ENCODE results near the gene CRB1. TPM values are rescaled to one million over a fixed set of nuclear protein-coding genes. Genes with fewer than 3 reads are reported as not detected.
"Not testable (repeated sequence)": the region's sequence is repeated elsewhere in the genome, so short reads cannot be mapped to it uniquely, and the experiment has no call there.

The CRB1 gene
- total and polyA plus RNA-seq, 2 donors, result 0.22 to 0.58 TPM

DNA sequence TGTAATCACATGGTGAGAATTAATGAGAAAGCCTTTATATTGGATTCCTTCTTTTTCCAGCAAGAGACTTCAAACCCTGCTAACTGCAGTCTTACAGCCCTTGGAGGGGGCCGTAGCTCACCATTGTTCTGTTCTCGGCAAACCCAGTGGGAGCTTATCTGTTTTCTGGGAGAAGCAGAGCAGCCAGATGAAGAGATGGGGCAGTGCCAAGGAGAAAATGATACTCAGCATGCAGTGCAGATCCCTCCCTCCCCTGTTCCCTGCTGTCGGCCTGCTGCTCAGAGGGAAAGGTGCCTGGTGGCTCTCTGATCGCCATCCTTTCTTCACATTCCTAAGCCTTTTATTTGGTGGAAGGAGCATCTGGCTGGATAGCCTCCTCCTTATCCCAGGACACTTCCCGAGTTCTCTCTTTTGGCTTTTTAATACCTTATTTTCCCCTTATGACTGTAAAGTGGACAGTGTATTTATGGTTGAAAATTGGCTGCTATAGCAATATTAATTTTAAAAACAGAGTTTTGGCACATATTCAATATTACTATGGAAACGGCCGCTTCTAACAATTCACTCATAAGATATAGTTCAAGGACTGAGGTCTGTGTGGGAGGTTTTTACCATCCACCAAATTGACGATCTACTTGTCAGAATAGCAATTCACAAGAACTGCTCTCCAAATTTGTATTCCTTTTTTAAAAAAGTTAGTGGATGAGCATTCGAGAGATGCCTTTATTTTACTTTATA, 203.4 kb downstream of the CRB1 start:
- WGBS, result 39% methylated on average over 9 of the region's 9 CpGs
- no peak for DNase-seq (ENCODE audit: extremely low spot score)

GRCh38 chr1:197472141-197472540, 204.1 kb downstream of the CRB1 start:
- no peaks in the 10 kb centered on the region for H3K36me3 ChIP-seq (ENCODE audit: insufficient read depth)
- no peak overlapping the region for H3K4me3 ChIP-seq (ENCODE audit: low read depth, low read length)
- WGBS, result 86% methylated on average over 3 of the region's 3 CpGs
- no peak overlapping the region for H3K27ac ChIP-seq (ENCODE audit: low read depth)
- no peak for DNase-seq (ENCODE audit: extremely low spot score)
- H3K4me1 ChIP-seq (ENCODE audit: insufficient read depth), result no peaks in the 10 kb centered on the region

More for the DNA sequence above, 203.4 kb downstream of the CRB1 start:
- Histone ChIP-seq H3K4me1 (ENCODE audit: insufficient read depth) (no peaks in the 10 kb centered on the region), H3K36me3 (ENCODE audit: insufficient read depth) (no peaks in the 10 kb centered on the region), H3K4me3 (ENCODE audit: low read depth, low read length) (no peak overlapping the region), H3K27ac (ENCODE audit: low read depth) (no peak overlapping the region)

DNA sequence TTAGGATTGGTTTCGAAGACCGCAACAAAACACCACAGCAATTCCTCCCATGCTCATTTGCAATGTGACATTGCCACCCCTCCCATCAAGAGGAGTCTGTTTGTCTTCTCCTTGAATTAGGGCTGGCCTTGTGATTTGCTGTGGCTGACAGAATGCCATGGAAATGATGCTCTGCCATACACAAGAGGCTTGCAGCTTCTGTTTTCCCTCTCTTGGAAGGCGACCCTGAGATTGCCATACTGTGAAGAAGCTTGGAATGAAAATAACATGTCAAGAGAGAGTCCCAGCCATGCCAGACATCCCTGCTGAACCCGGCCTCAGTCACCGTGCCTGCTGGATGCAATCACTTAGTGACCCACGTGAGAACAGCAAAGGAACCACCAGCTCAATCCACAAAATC, 212.4 kb downstream of the CRB1 start:
- WGBS, result 76% methylated on average over 6 of the region's 6 CpGs
- H3K4me3 ChIP-seq (ENCODE audit: low read depth, low read length), result no peak overlapping the region
- H3K27ac ChIP-seq (ENCODE audit: low read depth), result no peak overlapping the region
- no peaks in the 10 kb centered on the region for H3K36me3 ChIP-seq (ENCODE audit: insufficient read depth)
- DNase-seq (ENCODE audit: extremely low spot score), result no peak
- no peaks in the 10 kb centered on the region for H3K4me1 ChIP-seq (ENCODE audit: insufficient read depth)

- no peak overlapping the region for H3K4me3 ChIP-seq (ENCODE audit: low read depth, low read length)
- no peak for DNase-seq (ENCODE audit: extremely low spot score)
- WGBS, result 37% methylated on average over 4 of the region's 4 CpGs
- no peak overlapping the region for H3K27ac ChIP-seq (ENCODE audit: low read depth)
- H3K36me3 ChIP-seq (ENCODE audit: insufficient read depth), result no peaks in the 10 kb centered on the region
- H3K4me1 ChIP-seq (ENCODE audit: insufficient read depth), result no peaks in the 10 kb centered on the region
Measured at GRCh38 chr1:197481101-197481500, 213.0 kb downstream of the CRB1 start.

DNA sequence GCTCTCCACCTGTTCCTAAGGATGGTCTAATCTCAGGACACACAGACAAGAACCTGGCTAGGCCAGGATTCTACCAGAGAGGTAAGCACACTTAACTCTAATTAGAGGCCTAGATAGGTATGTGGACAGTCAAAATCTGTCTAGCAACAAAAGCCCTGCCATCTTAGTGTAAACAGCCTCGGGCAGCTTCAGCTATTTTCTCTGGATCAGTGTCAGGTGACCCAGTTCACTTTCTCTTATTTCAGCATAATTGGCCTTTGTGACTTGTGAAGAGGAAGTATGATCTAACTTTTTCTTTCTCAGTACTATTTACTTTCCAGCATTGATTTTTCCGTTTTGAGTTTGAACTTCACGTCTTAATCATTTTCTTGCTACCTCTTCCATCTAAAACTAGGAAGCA, 217.7 kb downstream of the CRB1 start:
- no peak for DNase-seq (ENCODE audit: extremely low spot score)
- no peak overlapping the region for H3K4me3 ChIP-seq (ENCODE audit: low read depth, low read length)
- no peaks in the 10 kb centered on the region for H3K36me3 ChIP-seq (ENCODE audit: insufficient read depth)
- WGBS, result 60% methylated on average over 3 of the region's 3 CpGs
- H3K4me1 ChIP-seq (ENCODE audit: insufficient read depth), result no peaks in the 10 kb centered on the region
- no peak overlapping the region for H3K27ac ChIP-seq (ENCODE audit: low read depth)

- Histone ChIP-seq H3K27ac (ENCODE audit: low read depth) (no peak overlapping the region), H3K4me3 (ENCODE audit: low read depth, low read length) (no peak overlapping the region), H3K36me3 (ENCODE audit: insufficient read depth) (no peaks in the 10 kb centered on the region), H3K4me1 (ENCODE audit: insufficient read depth) (no peaks in the 10 kb centered on the region)
- 74% methylated on average over 2 of the region's 2 CpGs for WGBS
- DNase-seq (ENCODE audit: extremely low spot score), result no peak
Measured at GRCh38 chr1:197486946-197487345, 218.9 kb downstream of the CRB1 start.

DNA sequence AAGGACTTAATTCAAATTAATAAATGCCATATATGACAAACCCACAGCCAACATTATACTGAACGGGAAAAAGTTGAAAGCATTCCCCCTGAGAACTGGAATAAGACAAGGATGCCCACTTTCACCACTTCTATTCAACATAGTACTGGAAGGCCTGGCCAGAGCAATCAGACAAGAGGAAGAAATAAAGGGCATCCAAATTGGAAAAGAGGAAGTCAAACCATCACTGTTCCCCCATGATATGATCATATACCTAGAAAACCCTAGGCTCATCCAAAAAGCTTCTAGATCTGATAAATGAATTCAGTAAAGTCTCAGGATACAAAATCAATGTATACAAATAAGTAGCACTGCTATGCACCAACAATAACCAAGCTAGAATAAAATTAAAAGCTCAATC, 223.5 kb downstream of the CRB1 start:
- not testable (repeated sequence) for H3K4me1 ChIP-seq (ENCODE audit: insufficient read depth); H3K27ac ChIP-seq (ENCODE audit: low read depth); DNase-seq (ENCODE audit: extremely low spot score); H3K4me3 ChIP-seq (ENCODE audit: low read depth, low read length); H3K36me3 ChIP-seq (ENCODE audit: insufficient read depth)
- 86% methylated on average over 1 of the region's 1 CpG for WGBS

DNA sequence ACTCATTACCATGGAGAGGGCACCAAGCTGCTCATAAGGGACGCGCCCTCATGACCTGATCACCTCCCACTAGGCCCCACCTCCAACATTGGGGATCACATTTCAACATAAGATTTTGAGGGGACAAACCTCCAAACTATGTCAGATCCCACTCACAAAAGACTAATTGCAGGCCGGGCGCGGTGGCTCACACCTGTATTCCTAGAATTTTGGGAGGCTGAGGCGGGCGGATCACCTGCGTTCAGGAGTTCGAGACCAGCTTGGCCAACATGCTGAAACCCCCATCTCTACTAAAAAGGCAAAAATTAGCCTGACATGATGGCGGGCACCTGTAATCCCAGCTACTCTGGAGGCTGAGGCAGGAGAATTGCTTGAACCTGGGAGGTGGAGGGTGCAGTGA, 228.7 kb downstream of the CRB1 start:
- no peaks in the 10 kb centered on the region for H3K4me1 ChIP-seq (ENCODE audit: insufficient read depth)
- no peaks in the 10 kb centered on the region for H3K36me3 ChIP-seq (ENCODE audit: insufficient read depth)
- DNase-seq (ENCODE audit: extremely low spot score), result no peak
- H3K27ac ChIP-seq (ENCODE audit: low read depth), result no peak overlapping the region
- no peak overlapping the region for H3K4me3 ChIP-seq (ENCODE audit: low read depth, low read length)
- 87% methylated on average over 10 of the region's 10 CpGs for WGBS

DNA sequence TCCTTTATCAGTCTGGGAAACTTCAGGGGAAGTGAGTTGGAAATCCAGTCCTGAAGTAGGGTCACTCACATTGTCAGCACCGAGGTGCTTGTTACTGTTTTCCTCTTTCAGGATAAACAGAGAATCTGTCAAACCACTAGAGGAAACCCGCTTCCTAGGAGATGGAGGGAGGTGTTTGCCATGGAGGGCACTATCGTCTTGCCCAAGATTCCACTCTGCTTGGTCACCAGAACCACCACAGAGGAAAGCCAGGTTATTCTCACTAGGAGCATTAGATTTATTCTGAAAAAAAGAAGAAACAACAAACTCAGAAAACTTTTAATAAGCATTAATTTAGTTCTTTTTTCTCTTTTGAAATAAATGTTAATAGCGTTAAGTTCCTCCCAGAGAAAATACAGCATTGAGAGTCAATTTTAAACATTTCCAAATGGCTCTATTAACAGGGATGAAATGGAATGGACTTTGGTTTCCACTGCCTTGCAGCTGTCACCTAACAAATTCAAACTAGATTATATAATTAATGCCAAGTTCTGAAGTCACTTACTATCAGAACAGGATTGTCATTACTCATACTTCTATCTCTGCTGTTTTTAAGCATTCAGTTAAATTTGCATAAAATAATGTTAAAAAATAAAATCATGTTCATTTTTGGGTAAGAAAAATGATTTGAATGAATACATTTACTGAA, 242.8 kb downstream of the CRB1 start:
- no peak overlapping the region for H3K4me3 ChIP-seq (ENCODE audit: low read depth, low read length)
- WGBS, result 87% methylated on average over 4 of the region's 4 CpGs
- no peak for DNase-seq (ENCODE audit: extremely low spot score)
- no peaks in the 10 kb centered on the region for H3K4me1 ChIP-seq (ENCODE audit: insufficient read depth)
- no peak overlapping the region for H3K27ac ChIP-seq (ENCODE audit: low read depth)
- peaks cover 4% of the 10 kb centered on the region for H3K36me3 ChIP-seq (ENCODE audit: insufficient read depth)

DNA sequence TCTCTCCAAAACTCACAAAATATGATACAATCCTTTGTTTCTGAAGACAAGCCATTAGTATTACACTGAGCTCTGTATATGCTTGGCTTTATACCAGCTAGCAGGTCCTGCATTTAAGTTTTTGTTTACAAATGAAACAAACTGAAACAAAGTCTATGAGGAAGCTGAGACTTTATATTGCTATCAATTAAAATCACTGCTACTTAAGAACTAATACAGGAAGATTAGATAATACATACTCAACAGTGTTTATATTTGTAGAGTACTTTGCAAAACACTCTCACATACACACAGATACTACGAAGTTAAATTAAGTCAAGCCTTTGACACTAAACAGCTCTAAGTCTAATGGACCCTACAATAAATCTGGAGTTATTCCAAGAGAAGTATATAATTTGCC, 247.4 kb downstream of the CRB1 start:
- no peak overlapping the region for H3K27ac ChIP-seq (ENCODE audit: low read depth)
- no peak for DNase-seq (ENCODE audit: extremely low spot score)
- WGBS, result 69% methylated on average over 1 of the region's 1 CpG
- no peaks in the 10 kb centered on the region for H3K4me1 ChIP-seq (ENCODE audit: insufficient read depth)
- H3K4me3 ChIP-seq (ENCODE audit: low read depth, low read length), result no peak overlapping the region
- H3K36me3 ChIP-seq (ENCODE audit: insufficient read depth), result peaks cover 3% of the 10 kb centered on the region

GRCh38 chr1:197519741-197520334, 251.8 kb downstream of the CRB1 start:
- no peak for DNase-seq (ENCODE audit: extremely low spot score)
- Histone ChIP-seq H3K27ac (ENCODE audit: low read depth) (no peak overlapping the region), H3K4me1 (ENCODE audit: insufficient read depth) (no peaks in the 10 kb centered on the region), H3K4me3 (ENCODE audit: low read depth, low read length) (no peak overlapping the region), H3K36me3 (ENCODE audit: insufficient read depth) (no peaks in the 10 kb centered on the region)
- WGBS, result 98% methylated on average over 1 of the region's 1 CpG

DNA sequence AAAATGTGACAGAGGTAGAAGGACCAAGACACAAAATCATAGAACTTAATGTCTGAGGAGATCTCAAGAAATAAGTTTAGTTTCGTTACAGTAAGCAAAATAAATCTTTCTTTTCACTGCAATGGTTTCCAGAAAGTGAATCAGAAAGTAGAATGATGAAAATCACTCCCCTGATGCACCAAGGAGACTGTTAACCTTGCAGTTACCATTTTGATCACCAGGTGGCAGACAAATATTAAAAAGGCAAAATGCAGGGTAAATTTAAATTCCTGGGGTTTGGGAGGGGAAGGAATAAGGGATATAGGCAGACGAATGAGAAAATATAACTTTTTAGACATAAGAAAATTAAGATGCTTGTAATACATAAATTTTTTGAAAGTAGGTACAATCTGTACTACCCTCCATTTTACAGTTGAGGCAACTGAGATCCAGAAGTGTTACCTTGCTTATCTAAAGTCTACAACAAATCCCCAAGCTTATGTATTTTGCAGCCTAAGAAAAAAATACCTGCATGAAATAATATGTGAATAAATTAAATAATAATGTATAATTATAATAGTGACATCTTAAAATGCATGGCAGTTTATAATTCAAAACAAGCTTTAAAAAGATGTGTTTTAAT, 253.2 kb downstream of the CRB1 start:
- H3K4me3 ChIP-seq (ENCODE audit: low read depth, low read length), result no peak overlapping the region
- no peaks in the 10 kb centered on the region for H3K4me1 ChIP-seq (ENCODE audit: insufficient read depth)
- no peaks in the 10 kb centered on the region for H3K36me3 ChIP-seq (ENCODE audit: insufficient read depth)
- 46% methylated on average over 2 of the region's 2 CpGs for WGBS
- no peak overlapping the region for H3K27ac ChIP-seq (ENCODE audit: low read depth)
- DNase-seq (ENCODE audit: extremely low spot score), result no peak

DNA sequence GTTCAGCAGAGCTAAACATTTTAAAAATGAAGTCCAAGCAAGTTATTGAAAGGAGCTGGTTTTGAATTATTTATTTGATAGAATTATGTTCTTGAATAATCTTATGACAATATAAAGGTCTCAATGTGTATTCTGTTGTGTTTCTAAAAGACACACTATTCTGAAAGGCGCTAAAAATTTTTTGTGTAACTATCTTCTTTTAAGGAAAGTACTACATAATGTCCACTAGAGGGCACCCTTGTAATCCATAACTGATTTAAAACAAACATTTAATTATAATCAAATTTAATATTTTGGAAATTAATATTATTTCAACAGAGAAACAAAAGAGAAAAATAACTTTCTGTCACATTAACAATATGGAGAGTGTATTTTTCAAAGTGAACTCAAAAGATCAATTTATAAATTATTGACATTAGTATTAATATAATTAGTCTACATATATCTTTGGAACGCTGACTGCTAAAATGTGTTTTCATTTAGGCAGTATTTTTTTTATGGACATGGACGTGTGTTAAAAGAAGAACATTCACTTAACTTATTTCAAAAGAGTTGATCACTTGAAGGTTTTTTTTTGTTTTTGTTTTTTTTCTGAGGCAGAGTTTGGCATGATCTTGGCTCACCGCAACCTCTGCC, 258.8 kb downstream of the CRB1 start:
- no peak for DNase-seq (ENCODE audit: extremely low spot score)
- WGBS, result 63% methylated on average over 4 of the region's 4 CpGs
- Histone ChIP-seq H3K4me3 (ENCODE audit: low read depth, low read length) (no peak overlapping the region), H3K4me1 (ENCODE audit: insufficient read depth) (no peaks in the 10 kb centered on the region), H3K27ac (ENCODE audit: low read depth) (no peak overlapping the region), H3K36me3 (ENCODE audit: insufficient read depth) (no peaks in the 10 kb centered on the region)
